NOMO-1 (cell line): Measurements from ENCODE around the gene PCDHA4.
"Not testable (repeated sequence)": the region's sequence is repeated elsewhere in the genome, so short reads cannot be mapped to it uniquely, and the experiment has no call there.

ENCODE experiments used
- DNase-seq, 2 experiments: peaks; one replicate each; lab custom pipeline; 2025; ENCODE audit not compliant: unreplicated experiment in 2 of 2; lab: John Stamatoyannopoulos, UW

Gene PCDHA4

GRCh38 chr5:140821375-140822280 lies 14.8 kb downstream of the PCDHA4 start, which contains the start of gene PCDHA5:
TSS of gene PCDHA5 (plus strand) at chr5:140821613.
- no peak for DNase-seq

GRCh38 chr5:140822281-140822629 lies 15.4 kb downstream of the PCDHA4 start:
- no peak for DNase-seq

GRCh38 chr5:140822969-140823368 lies 16.1 kb downstream of the PCDHA4 start:
- not testable (repeated sequence) for DNase-seq

GRCh38 chr5:140823475-140823874 lies 16.6 kb downstream of the PCDHA4 start:
- DNase-seq, result no peak

- no peak for DNase-seq
Measured at GRCh38 chr5:140827704-140828361, 21.0 kb downstream of the PCDHA4 start, which contains the start of gene PCDHA6. TSS of gene PCDHA6 (plus strand) at chr5:140827960. CDS start at chr5:140828092, 132 bp downstream.

- no peak for DNase-seq
Measured at GRCh38 chr5:140828362-140828737, 21.5 kb downstream of the PCDHA4 start.

GRCh38 chr5:140829511-140830501 lies 22.9 kb downstream of the PCDHA4 start:
- not testable (repeated sequence) for DNase-seq

GRCh38 chr5:140833993-140834392 lies 27.1 kb downstream of the PCDHA4 start, which contains the start of gene PCDHA7:
TSS of gene PCDHA7 (plus strand) at chr5:140834269. CDS start at chr5:140834384, 115 bp downstream.
- DNase-seq, result no peak

GRCh38 chr5:140834439-140835008 lies 27.7 kb downstream of the PCDHA4 start:
- not testable (repeated sequence) for DNase-seq

GRCh38 chr5:140835622-140836510 lies 29.0 kb downstream of the PCDHA4 start:
- no peak for DNase-seq

- DNase-seq, result no peak
Measured at GRCh38 chr5:140840978-140841962, 34.4 kb downstream of the PCDHA4 start, which contains the start of gene PCDHA8. TSS of gene PCDHA8 (plus strand) at chr5:140841187. CDS start at chr5:140841322, 135 bp downstream.

GRCh38 chr5:140842798-140843733 lies 36.2 kb downstream of the PCDHA4 start:
- DNase-seq, result no peak

- not testable (repeated sequence) for DNase-seq
Measured at GRCh38 chr5:140848139-140849102, 41.6 kb downstream of the PCDHA4 start, which contains the start of gene PCDHA9. TSS of gene PCDHA9 (plus strand) at chr5:140848382. CDS start at chr5:140848496, 114 bp downstream.

- not testable (repeated sequence) for DNase-seq
Measured at GRCh38 chr5:140849831-140850634, 43.2 kb downstream of the PCDHA4 start.
